Superior temporal gyrus (tissue), 1 donor: Measurements from ENCODE around the gene PDIK1L.

ENCODE experiments used
- DNase-seq: peaks from one replicate; pipeline ENCODE4 v3.0.0-alpha.2; 2016; ENCODE audit errors: extremely low spot score

PDIK1L gene

DNA sequence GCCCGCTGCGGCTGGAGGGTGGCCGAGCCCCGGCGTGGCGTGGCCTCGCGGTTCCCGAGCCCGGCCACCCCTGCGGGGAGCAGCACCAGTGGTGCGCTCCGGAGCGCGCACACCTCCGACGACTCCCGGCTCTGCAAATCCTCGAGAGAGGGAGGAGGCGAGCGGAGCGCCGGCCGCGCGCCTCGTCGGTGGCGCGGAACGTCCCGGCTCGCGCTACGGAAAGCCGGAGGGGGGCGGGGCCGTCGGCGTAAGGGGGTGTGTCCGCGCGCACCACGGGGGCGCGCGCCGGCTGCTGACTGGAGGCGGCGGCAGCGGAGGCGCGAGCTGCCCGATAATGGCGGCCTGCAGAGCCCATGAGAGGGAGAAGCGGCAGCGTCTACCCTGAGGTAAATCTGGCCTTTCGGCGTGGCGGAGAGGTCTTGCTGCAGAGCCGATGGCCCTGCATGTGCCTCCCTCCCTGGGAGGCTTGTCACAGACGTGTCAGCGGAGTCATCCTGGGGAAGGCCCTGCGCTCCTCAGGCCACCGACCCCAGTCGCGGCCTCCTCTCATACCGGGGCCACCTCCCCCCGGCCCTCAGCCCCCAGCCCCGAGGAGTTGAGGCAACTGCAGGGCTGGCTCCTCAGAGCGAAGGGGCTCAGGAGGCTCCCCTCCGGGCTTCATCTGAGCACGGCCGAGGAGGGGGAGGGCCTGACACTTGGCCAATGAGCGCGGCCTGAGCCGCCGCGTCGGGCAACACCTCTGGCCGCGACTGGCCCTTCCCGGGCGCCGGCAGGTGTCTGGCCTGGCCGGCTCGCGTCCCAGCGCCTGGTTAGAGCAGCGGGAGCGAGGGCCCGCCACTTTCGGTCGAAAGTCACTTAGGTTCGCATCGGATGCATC is at the start of gene PDIK1L:
PDIK1L (plus strand) TSS at position 295 of the 877 bp plus-strand sequence. CDS start 2,485 bp downstream, outside the sequence.
- peak; percentile 89 for DNase-seq

DNA sequence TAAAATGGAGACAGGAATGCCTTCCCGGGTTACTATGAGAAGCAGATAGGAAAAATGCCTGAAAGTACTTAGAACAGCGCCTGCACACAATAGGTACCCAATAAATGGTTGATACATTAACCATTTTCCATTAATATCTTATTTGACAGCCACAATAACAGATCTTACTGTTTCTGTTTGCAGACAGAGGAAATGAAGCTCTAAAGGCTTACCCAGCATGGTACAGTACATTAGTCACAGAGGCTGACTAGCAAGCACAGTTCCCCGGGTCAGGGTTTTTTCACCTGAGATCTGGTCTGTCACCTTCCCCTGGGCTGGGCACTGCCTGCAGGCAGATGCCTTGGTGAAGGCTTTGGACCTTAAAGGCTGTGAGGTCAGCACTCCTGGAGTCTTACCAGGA is 47.1 kb upstream of the PDIK1L start:
- no peak for DNase-seq

DNA sequence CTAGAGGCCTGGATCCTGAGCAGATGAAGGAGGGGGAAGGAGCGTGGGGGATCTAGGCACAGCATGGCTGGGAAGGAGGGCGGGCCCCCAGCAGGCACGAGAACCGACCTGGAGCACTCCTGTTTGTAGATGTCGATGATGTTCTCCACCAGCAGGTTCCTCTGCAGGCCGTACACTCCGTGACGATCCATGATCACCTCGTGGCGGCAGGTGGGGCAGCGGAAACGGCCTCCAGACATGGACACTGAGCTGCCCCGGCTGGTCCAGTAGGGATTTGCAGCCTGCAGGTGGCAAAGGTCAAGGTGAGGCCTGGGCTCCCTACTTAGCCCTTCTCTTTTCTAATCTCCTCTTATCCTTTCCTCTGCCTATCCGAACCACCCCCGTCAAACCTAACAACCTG is 45.5 kb upstream of the PDIK1L start:
- no peak for DNase-seq

DNA sequence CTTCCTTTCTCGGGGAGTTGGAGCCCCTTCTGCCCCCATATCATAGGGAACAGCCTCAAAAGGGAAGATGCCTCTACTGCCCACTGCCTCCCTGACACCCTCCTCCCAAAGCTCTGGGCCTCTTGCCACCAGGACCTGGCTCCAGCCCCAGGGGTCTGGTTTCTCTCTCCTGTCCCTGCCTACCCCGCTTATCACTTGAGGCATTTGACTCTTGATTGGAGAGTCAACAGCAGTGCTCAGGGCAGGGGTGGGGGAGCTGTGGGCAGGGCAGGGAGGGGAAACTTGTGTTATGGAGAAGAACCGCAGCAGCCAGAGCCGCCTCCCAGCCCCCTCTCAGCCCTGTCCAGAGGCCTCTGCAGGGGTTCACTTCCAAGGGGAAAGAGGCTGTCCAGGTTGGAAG is 44.8 kb upstream of the PDIK1L start:
- no peak for DNase-seq

DNA sequence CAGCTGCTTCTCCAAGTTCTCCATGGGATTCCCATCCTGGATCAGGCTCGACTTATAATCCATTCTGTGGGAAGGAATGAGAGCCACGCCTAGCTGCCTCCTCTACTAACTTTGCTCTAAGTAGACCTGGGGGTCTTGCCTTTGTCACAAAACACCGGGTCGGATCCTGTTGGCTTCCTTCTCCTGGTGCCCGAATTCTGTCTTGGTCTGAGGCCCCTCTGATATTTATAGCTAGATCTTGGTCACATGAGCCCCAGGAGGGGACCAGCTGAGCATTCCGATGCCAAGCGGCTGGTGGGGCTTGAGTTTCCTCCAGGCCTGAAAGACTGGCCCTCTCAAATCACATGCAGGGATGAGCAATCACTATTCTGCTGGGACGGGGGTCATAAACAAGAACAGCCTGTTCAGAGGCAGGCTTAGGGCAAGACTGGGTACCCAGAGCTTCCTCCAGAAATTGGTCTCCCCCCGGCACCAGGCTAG is 44.2 kb upstream of the PDIK1L start, which contains the start of gene TRIM63:
TRIM63 (minus strand) TSS at position 199 of the 480 bp plus-strand sequence; CDS start at position 63, 136 bp downstream.
- DNase-seq, result no peak

DNA sequence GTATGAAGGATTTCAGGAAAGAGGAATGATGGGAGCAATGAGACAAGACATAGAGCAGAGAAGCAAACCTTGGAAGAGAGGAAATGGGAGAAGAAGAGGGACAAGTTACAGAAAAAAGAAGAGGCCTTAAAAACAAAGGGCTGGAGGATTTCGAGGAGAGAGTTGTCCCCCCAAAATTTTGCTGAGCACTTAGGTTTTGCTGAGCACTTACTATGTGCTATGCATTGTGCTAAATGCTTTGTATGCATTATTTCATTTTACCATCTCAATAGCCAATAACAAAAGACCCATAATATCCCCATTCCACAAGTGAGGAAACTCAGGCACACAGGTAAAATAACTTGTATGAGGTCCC is 41.7 kb upstream of the PDIK1L start:
- no peak for DNase-seq

DNA sequence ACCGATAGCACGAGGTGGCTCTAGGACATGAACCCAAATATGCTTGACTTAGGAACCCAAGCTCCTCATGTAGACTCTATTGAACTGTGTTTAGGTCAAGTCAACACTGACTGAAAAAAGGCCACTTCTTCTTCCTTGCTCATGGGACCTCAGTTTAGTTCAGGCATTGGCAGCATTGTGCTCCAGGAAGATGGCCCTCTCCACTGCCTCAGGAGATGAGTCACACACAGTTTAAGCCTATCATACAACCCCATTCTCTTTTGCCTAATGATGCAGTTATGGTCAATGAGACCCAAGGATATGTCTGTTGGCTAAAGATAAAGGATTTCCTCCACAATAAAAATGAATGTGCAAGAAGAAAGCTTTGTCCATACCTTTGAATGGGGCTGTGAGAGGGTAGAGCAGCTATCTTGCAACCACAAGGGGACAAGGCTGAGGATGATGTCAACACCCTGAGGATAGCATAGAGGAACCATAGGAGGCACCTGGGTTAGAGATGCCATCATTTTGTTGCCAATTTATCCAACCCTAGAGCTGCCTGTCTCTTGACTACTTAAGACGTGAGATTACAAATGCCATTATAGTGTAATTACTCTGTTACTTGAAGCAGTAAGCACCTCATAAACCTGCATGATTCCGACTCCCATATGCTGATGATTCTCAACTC is 41.2 kb upstream of the PDIK1L start:
- DNase-seq, result no peak

DNA sequence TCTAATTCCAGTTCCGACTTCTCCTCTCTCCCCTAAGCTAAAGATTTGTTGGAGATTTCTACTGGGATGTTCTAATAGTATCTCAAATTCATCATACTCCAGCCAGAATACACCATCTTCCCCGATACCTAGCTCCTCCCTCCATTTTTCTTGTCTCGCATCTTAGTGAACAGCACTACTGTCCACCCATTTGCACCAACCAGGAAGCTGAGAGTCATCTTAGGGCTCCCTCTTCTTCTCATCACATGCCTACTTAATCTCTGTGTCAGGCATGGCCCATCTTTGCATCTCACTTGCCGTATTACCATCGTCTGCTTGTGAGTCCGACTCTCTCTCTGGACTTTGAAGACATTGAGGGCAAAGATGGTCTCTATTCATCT is 40.7 kb upstream of the PDIK1L start:
- DNase-seq, result no peak

DNA sequence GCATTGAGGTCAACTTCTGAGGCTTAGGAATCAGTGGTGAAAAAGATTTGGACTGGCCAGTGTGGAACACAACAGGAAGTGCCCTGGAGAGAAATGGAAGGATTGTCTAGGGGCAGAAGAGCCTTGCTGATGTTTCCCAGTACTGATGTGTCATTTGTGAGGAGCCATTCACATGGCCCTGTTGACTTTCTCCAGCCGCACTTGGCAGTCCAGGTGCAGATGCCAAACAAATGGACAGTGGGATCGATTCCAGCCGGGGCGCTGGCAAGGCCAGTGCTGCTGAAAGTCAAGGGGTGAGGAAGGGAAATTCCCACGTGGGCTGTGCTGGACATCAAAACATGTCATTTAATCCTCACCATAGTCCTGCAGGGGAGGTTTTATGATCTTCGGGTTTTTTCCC is 39.3 kb upstream of the PDIK1L start:
- DNase-seq, result no peak

DNA sequence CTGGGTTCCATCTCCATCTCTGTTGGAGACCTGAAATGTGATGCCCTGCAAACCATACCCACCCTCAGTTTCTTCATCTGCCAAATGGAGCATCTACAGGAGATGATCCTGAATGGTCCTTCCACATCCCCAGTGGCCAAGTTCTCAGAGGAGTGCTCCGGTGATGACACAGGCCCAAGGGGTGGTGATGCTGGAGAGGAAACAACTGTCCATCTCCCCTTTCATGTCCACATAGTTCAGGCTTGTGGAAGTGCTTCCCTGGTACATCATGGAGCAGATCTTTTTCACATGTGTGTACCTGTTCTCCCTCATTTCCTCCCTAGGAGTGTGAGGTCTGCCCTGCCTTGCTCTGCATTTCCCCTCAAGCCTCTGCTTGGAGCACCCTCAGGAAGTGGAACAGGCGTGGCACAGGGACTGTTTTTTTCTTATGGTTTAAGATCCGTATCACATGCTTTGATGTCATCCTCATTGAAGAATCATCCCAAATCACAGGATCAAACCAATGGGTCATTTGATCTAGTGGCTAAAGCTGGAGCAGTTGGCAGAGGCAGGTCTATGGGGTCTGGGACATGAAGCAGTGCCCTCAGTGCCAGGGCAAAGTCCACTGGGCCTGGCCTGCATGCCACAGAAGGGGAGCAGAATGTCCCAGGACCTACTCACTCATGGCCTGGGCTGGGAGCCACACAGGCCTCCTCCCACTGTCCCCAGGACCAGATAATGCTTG is 36.0 kb upstream of the PDIK1L start:
- no peak for DNase-seq

DNA sequence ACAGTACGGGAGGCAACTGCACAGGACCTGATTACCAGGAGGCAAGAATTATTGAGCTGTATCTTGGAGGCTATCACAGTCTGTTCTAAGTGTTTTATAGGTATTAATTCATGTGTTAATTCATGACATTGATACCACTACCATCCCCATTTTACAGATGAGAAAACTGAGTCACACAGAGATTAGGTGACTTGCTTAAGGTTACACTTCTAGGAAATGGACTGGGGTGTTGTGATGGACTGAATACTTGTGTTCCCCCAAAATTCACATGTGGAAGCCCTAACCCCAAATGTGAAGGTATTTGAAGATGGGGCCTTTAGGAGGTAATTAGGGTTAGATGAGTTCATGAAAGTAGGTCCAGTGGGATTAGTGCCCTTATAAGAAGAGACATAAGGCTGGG is 34.1 kb upstream of the PDIK1L start:
- DNase-seq, result no peak

DNA sequence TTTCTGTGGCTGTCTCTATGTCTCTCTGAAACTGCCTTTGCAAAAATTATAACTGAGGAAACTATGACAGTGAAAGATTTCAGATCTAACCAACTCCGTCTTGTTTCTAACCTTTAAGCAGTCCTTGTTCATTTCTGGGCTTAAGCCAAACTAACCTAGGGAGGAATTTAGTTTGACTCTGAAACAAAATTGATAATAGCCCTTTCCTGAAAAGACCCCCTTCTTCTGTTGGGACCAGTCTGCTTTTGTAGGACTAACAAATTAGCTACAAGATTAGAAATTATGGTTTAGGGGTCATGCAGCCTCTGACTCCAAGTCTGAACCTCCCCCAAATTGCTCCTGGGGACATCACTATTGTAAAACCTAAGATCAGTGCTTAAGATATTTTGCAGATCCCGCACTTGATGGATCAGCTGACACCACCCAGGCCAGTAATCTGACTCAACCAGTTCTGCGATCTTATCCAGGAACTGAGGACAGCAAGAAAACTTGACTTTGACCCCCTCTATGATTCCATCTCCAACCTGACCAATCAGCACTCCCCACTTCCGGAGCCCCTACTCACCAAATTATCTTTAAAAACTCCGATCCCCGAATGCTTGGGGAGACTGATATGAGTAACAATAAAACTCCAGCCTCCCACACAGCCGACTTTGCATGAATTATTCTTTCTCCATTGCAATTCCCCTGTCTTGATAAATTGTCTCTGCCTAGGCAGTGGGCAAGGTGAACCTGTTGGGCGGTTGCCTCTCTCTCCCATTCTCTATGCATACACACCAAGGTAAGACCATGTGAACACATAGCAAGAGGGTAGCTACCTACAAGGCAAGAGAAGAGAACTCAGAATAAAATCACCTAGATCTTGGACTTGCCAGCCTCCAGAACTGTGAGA is 33.1 kb upstream of the PDIK1L start:
- DNase-seq, result no peak

DNA sequence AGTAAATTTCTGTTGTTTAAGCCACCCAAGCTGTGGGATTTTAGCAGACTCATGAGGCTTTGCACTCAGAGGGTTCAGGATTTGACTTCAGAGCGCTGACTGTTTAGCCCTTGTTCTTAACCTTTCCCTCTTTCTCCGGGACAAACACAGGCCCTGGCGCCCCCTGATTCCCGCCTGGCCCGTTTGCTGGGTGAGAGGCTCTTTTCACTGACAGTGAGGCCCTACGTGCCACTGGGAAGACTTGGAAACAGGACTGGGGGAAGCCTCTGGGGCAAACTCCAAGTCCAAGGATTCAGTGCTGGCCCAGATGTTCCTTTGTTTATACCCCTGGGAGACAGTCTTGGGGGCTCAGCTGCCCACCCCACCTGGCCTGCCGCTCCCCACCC is 32.5 kb upstream of the PDIK1L start:
- DNase-seq, result no peak

DNA sequence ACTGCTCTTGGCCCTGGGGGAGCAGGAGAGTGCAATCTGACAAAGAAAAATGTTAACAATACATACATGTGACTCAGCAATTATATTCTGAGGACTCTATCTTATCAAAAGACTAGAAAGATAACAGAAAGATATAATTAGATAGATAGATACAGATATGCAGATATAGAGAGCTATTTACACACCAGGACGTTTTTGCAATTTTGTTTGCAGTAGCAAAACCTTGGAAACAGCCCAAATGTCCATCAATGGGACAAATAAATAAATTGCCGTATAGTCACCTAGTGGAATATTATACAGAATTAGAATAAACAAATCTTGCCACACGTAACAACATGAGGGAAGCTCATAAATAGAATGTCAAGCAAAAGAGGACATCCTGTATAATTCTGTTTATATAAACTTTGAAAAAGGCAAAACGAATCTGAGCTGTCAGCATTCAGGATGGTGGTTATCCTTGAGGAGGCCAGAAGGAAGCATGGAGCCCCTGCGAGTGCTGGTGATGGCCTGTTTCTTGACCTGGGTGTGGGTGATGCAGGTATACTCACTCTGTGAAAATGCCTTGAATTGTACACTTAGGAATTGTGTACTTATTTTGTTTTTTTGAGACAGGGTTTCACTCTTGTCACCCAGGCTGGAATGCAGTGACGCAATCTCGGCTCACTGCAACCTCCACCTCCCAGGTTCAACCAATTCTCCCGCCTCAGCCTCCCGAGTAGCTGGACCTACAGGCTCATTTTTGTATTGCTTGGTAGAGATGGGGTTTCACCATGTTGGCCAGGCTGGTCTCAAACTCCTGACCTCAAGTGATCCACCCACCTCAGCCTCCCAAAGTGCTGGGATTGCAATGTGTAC is 31.4 kb upstream of the PDIK1L start:
- DNase-seq, result no peak

DNA sequence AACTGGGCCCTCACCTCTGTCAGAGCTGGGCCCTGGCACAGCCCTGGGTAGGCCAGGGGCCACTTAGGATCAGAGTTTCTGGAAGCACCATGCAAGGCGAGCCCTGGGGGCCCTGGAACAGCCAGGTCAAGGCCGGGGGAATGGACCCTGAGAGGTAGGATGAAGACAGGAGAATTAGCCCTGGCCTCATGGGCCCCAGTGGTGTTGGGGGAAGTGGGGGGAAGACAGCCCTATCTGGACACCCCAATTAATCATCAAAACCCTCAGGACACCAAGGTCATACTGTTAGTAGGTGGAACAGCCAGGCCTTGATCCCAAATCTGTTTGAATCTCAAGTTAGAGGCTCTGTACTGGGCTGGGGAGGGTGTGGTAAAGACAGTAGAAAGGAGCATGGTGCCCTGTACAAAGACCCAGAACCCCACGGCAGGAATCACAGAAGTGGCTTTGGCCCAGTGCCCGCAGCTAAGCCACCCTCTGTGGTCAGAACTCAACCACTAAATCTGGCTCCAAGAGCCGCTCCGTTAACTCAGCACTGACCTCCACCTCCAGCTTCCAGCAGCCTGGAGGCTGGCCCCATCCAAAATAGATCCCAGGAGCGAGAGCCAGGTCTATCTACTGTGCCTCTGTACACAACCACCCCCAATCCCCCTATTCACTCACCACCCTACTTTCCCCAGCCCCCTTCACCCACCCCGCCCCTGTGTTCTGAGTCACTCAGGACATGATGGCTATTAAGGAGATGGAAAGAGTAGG is 30.2 kb upstream of the PDIK1L start:
- DNase-seq, result no peak

DNA sequence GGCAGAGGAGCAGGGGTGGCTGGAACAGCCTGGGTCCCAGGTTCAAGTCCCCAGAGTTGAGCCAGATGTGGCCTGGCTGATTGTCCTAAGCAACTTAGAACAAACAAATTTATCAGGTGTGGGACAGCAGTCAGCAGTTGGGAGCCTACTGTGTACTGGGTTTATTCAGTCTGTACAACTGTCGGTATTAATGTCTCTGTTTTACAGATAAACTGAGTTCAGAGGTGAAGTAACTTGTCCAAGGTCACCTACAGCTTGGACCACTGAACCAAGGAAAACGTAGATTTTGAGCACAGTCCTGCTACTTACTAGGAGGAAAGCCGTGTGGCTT is 29.6 kb upstream of the PDIK1L start:
- no peak for DNase-seq

DNA sequence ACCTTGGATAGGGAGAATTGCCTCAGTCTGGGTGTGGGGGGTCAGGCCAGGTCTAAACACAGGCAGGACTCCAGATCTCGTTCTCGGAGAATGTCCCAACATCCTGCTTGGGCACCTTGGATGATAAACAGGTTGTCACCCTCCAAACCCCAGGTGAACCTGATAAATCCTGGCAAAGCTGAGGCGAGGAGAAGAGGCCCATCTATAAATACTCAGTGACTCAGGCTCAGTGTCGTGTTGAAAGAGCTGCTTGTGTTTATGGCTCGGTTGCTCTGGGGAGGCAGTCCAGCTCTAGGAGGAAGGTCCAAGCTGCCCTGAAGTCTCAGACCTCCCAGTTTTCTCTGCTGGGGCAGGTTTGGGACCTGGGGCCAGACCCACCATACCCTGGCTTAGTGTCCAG is 28.4 kb upstream of the PDIK1L start:
- no peak for DNase-seq

DNA sequence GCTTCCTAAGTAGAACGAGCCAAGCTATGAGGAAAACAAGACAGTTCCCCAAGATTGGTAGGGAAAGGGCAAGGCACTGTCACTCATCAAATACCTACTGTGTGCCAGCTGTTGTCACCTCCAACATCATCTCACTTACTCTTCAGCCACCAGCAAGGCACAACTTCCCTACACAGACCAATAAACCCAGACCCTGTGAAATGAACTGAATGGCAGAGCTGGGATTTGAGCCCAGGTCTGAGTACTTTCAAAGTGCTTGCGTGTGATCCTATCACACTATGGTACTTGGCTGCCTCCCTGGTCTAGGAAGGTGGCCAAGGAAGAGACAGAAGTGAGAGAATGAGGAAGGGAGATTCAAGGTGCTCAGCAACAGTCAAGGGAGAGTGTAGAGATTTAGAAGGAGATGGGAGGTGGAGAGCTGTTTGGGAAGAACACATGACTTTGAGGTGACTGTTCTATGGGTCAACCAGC is 27.5 kb upstream of the PDIK1L start:
- DNase-seq, result no peak

DNA sequence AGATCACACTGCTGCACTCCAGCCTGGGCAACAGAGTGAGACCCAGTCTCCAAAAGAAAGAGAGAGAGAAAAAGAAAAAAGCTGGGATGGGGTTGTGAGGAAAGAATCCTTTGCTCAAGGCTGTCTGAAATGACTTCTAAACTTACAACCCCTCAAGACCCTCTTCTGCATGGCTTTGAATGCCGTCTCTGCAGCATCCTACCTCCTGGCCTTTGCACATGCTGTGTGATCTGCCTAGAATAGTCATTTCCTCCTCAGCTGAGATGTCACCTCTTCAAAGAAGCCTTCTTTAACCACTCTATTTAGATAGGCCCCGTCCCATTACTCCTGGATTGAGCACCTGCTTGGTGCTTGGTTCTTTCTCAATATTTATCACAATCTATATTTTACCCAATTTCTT is 26.8 kb upstream of the PDIK1L start:
- DNase-seq, result no peak

DNA sequence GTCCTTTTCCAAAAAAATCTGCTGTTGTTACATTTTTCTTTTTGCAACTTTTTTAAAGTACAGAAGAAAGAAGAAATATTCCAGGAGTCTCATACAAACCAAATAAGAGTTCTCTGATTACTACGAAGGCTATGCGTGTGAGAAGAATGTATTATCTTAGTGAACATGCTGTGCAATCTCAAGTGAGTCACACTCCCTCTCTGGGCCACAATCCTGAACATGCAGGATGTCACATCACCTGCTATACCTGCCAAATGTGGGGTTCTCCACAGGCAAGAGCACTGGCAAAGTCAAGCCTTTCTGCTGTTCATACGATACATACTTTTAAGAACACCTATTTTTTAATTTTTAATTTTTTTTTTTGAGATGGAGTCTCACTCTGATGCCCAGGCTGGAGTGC is 22.5 kb upstream of the PDIK1L start:
- DNase-seq, result no peak
